Measurements from ENCODE around the gene FAM83G.

The FAM83G gene

DNA sequence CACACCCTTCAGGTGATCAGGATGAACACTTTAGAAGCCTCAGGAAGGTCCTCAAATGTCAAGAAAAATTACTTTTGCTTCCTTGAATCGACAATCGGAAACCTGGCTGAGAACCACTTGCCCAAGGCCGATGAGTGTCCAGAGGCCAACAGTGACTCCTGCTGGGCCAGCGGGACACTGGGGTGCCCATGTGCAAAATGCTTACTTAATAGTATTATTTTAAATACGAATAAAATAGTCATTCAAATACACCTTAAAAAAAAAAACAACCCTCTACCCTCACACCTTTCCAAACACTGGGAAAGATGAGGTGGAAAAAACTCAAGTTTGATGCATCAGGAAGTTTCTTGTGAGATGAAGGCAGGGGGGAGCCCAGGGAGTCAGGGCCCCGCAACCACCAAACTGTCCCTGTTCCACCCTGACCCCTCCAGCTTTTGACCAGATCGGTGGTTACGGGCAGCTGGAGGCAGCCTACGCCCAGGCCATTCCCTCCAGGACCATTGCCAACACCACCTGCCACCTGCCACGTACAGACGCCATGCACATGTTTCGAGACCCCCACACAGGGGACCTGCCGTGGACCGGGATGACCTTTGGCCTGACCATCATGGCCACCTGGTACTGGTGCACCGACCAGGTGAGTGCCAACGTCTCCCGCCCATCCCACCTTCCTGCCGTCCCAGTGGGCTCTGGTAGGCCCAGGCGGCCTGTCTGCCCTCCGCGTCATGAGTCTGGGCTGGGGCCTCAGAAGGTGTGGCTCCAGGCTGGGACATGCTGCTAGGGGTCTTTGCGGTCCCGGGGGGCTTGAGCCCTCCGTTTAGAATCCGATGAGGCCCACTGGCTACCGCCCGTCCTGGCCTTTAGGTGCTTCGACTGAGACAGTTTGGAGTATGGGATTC lies 33.7 kb downstream of the FAM83G start:
- DNase-seq (ENCODE audit: low read depth in 2 of 2, low spot score in 1 of 2), result no peak

DNA sequence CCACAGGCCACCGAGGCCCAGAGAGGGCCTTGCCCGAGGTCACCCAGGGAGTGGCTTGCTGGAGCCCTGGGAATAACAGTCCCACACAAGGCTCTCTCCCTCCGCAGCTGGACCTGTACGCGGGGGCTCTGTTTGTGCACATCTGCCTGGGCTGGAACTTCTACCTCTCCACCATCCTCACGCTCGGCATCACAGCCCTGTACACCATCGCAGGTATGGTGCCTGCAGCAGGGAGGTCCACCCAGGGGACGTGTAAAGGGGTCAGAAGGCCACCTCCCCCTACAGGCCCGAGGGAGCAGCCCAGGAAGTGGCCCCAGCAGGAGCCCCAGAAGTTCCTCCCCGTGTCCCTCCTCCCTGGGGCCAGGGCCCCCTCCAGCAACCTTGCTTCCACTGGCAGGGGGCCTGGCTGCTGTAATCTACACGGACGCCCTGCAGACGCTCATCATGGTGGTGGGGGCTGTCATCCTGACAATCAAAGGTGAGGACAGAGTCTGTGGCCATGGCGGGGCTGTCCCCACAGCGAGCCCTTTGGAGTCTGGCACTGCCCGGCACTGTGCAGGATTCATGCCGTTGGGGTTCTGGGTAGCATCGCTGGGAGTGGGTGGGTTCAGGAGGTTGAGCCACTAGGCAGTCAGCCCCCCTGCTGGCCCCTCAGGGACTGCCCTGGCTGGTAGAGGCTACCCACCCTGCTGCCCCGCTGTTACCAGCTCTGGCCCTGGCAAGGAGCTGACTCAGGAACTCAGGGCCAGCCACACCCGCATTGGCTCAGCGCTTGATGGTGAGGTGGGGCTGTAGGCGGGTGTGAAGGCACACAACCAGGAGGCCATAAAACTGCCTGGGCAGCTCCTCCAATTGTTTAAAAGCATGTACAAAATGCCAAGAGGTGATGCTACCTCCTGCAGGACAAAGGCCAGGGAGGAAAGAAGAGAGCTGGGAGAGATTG lies 35.3 kb downstream of the FAM83G start:
- DNase-seq (ENCODE audit: low read depth in 2 of 2, low spot score in 1 of 2), result no peak

DNA sequence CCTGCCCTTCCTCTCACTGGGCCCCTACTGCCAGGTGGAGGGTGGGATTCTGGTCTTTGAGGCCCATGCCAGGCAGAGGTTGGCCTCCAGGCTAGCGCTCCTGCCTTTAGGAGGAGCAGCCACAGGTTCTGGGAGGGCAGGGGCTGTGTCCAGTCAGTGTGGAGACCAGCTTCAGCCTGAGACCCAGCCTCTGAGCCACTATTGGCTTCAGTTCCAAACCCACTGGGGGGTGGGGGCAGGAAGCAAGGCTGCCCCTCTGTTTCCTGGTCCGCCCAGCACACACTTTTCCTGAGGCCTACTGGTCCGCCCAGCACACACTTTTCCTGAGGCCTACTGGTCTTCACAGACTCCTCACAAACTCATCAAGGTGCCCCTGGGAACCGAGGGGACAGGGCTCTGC lies 36.2 kb downstream of the FAM83G start:
- DNase-seq (ENCODE audit: low read depth in 2 of 2, low spot score in 1 of 2), result no peak

DNA sequence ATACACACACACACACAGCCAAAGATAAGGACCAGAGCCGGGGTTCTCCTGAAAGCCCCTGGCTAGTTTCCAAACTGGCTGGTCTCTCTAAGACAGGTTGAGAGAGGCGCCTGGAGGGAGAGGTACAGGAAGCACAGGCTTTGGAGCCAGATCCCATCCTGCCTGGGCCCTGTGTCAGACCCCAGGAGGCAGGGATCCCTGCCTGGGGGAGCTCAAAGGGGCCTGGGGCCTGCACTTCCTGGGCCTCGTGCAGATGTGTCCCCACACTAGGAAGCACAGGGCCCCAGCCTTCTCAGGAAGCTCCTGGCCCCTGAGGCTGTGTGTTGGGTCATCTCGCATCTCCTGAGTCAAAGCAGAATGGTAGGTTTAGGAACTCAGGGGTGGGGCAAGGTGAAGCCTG lies 36.6 kb downstream of the FAM83G start:
- no peak for DNase-seq (ENCODE audit: low read depth in 2 of 2, low spot score in 1 of 2)

DNA sequence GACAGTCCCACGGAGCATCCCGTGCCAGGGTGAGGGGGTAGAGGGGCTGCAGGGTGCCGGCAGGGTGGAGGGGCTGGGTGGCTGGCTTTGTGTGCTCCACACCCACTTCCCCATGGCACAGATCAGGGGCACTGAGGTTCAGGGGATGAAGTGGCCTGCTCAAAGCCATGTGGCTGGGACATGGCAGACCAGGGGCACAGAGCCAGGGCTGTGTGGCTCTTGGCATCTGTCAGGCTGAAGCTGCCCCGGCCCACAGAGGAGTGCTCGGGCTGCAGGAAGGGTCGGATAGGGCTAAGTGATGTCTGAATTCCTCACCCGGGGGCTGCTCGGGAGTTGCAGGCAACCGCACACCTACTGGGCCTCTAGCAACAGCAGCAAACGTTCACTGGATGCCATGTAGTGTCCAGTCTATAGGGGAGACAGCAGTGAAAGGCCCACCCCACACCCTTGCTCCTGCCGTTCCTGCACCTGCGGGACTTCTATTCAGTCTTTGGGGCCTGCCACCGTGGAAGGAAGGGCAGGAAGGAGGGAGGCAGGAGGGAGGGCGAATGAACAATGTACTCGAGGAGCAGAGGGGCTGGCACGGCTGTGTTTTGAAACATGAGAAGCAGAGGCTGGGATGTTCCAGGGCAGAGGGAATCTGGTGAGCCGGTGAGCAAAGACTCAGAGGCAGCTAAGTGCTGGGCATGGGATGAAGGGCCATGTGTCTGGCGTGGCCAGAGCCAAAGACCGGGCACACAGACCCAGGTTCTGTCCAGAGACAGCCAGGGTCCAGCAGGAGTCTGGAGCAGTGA lies 37.5 kb downstream of the FAM83G start:
- DNase-seq (ENCODE audit: low read depth in 2 of 2, low spot score in 1 of 2), result no peak

DNA sequence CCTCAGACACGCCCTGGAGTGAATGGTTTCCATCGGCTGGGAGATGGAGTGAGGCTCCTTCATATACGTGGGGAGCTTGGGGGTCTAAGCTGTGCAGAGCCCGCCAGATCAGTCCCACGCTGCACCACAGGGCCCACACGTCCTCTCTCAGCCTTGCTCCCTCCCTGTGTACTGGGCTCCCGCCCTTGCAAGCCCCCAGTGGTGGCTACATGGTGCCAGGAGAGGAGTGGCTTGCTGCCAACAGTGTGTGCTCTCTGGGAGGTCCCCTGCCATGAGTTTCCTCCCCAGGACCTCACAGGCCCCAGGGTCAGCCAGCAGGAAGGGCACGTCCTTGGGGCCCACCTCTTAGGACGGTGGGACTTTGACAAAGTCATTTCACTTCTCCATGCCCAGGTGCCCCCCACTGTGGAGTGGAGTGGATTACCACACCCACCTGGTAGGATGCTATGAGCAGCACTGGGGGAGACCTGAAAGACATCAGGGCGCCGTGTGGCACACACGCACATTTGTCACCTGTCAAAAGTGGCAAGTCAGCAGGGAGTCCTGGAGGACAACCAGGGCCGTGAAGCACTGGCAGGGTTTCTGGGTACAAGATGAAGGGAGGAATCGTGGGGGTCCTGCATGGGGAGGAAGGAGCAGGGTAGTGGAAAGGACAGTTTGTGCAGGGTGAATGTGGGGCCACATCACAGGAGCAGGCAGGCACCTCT lies 38.9 kb downstream of the FAM83G start:
- no peak for DNase-seq (ENCODE audit: low read depth in 2 of 2, low spot score in 1 of 2)

DNA sequence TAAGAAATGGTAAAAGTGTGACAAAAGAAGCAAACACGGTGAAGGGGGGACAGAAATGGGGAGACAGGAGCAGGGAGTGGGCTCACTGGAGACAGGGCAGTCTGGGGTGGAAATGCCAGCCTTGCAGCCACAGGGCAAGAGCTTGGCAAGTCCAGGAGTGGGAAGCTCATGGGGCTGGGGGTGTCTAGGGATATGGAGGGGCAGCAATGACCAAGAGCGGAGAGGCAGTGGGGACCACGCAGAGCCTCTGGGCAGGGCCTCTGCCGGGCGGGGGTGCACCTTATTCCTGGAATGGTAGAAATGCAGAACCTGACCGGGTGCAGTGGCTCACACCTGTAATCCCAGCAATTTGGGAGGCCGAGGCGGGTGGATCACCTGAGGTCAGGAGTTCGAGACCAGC lies 40.0 kb downstream of the FAM83G start:
- no peak for DNase-seq (ENCODE audit: low read depth in 2 of 2, low spot score in 1 of 2)

DNA sequence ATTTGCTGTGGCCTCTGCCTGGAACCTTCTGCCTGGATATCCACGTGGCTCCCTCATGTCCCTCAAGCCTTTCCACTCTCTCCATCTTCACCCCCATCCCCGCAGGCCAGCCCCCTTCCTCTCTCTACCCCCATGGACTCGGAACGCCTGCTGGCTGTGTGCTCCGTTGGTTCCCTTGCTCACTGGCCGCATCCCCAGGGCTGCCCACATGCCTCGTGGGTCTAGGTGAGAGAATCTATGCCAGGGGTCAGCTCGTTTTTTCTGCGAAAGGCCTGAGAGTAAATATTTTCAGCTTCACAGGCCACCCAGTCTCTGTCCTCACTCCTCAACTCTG lies 40.6 kb downstream of the FAM83G start:
- DNase-seq (ENCODE audit: low read depth in 2 of 2, low spot score in 1 of 2), result no peak

DNA sequence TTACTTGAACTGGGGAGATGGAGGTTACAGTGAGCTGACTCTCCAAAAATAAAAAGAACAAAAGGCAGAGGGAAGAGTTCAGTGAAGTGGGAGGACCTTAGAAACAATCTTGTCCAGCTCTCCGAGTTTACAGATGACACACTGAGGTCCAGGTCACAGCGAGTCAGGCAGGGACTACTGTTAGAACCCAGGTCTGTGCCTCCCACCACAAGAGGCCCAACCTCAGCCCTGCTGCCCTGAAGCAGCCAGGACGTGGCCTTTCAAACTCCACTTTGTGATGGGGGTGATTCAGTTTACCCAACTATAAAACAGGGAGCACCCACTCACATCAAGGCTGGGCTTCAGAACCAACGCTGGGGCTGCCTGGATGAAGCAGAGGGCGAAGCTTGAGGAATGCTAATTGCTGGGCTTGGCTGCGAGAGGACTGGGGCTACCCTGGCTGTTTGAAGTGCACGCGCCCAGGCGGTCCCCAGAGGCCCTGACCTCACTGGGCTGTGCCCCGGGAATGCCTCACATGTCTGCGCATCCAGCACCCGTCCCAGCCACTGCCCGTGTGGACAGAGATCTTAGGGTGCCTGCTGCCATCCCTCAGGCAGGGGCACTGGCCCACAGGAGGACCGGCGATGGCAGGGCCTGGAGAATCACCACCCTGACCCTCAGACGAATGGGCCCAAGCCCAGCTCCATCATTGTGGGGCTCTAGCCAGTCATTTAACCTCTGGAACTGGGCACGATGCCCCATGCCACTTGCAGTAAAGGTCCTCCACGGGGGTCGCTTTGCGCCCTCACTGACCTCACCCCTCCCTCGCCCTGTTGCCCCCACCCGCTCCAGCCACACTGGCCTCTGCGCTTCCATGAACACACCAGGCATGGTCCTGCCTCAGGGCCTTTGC lies 41.2 kb downstream of the FAM83G start:
- DNase-seq (ENCODE audit: low read depth in 2 of 2, low spot score in 1 of 2), result no peak

DNA sequence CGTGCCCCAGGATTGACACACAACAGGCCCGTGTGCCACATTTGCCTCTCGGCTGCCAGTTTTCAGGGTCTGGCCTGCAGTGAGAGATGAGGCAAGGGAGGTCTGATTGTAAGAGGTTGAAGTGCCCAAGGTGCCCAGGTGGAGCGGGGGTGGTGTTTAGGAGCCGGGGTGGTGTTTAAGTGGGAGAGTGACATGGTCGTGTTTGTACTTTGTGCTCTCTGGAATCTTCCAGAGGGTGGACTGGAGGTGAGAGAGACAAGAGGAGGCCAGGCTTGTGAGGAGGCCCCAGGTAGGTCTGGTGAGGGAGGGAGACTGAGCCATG lies 42.1 kb downstream of the FAM83G start:
- no peak for DNase-seq (ENCODE audit: low read depth in 2 of 2, low spot score in 1 of 2)

DNA sequence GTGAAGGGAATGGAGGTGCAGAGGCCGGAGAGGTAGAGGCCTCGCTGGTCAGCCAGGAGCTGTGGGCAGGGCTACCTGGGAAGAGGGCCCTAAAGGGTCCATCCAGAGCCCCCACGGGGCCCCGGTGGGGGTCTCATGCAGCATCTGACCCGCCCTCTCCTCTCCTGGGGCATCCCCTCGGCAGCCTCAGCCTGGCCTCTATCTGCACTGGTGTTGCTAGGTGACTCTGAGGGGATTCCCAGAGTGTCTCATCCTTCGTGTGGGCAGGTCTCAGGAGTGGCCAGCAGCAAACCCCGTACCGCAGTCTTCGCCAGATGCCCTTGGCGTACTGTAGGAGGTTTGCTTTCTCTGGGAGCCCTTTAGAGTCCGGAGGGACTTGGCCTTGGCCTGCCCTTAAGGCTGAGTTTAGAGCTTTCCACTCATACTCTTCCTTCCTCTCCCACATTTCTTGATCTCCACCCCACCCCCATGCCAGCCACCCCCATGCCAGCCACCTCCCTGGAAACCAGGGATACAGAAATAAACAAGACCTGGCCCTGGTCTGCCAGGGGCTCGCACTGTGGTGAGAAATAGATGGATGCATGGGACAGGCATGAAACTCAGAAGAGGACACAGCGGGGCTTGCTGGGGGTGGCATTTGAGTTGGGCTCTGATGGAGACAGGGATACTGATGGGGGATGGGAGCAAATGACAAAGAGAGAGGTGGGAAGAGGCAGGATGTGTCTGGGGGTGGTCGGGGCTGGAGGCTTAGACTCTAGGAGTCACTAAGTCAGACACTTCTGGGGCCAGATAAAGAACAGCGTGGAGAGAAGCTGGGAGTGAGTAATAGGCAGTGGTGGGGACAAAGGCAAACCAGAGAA lies 42.7 kb downstream of the FAM83G start:
- DNase-seq (ENCODE audit: low read depth in 2 of 2, low spot score in 1 of 2), result no peak

DNA sequence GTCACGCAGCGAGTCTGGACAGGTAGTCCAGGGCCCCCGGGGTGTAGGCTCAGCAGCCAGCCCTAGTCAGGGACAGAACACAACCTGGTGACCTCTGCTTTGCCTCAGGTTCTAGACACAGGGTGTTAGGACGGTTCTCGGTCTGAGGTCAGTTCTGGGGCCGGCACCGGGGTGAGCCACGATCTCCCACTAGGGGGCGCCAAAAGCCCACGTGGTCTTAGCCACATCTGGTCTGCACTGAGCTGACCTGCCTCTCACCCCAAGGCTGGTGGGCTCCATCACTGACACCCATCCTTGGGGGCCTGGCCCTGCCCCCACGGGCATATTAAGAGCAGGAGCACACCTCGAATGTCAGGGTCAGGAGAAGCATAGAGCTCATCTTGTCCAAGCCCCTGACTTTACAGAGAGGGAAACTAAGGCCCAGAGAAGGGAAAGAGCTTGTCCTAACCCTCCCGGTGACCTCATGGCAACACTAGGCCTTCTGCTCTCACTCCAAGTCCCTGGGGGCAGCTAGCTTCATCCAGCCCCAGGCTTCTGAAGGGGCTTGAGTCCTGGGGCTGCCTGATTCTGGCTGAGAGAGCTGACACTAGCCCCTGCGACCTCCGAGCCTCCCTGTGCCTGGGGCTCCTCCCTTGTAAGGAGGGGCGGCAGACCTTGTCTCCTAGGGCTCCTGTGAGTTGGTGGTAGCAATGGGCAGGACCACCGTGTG lies 43.6 kb downstream of the FAM83G start:
- DNase-seq (ENCODE audit: low read depth in 2 of 2, low spot score in 1 of 2), result peak; percentile 62 to 68

DNA sequence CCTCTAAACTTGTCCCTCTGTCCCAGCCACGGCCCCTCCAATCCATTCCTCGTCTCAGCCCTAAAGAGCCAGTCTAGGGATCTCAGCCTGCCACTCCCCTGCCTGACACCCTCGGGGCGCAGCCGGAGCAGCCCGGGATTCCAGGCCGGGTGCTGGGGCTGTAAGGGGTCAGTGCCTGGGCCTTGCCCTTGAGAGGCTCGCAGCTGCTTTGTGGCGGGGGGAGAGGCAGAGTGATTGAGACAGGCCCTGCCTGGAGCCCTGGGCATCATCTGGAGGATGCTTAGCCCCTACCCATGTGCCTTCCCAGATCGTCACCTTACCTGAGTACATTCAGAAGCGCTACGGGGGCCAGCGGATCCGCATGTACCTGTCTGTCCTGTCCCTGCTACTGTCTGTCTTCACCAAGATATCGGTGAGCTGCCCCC lies 44.3 kb downstream of the FAM83G start:
- DNase-seq (ENCODE audit: low read depth in 2 of 2, low spot score in 1 of 2), result no peak

DNA sequence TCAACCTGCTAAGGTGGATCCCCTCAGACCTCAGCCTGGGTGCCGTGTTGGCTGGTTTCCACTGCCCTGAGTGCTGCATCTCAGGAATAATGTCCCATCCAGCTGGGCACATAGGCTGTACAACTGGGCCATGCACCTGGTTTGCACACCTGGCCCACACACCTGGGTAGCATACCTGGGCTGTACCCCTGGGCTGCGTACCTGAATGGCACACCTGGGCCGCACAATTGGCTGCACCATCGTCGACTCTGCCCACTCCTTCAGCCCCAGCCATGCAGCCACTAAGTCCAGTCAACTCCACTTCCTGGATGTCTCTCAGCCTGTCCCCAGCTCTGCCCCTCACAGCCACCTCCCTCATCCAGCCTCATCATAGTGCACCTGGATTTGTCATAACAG lies 44.7 kb downstream of the FAM83G start:
- DNase-seq (ENCODE audit: low read depth in 2 of 2, low spot score in 1 of 2), result no peak

DNA sequence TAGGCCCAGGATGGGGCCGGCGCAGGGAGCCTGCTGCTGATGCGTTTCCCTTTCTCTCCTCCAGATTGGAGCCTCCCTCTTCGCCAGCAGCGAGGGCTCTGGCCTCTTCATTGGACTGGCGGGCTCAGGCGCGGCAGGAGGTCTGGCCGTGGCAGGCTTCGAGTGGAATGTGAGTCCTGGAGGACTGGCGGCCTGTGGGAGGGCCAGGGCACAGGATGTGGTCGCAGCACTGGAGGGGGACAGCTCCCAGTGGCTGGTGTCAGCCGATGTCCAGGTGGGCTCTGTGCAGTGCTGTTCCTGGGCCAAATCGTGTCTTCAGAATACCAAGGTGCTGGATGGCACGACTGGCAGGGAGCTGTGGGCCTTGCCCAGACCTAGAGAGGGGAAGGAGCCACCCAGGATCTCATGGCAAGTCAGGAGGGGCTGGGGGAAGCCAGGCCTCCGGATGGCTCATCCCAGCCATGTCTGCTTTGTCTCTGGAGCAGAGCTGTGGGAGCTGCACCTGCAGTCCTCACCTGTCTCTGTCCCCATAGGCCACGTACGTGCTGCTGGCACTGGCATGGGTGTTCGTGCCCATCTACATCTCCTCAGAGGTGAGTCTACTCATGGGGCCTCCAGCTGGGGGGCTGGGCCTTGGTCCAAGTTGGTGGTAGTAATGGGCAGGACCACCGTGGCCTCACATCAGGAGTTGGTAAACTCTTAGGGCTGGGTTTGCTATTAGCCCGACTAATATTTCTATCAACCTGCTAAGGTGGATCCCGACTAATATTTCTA lies 45.3 kb downstream of the FAM83G start:
- no peak for DNase-seq (ENCODE audit: low read depth in 2 of 2, low spot score in 1 of 2)

DNA sequence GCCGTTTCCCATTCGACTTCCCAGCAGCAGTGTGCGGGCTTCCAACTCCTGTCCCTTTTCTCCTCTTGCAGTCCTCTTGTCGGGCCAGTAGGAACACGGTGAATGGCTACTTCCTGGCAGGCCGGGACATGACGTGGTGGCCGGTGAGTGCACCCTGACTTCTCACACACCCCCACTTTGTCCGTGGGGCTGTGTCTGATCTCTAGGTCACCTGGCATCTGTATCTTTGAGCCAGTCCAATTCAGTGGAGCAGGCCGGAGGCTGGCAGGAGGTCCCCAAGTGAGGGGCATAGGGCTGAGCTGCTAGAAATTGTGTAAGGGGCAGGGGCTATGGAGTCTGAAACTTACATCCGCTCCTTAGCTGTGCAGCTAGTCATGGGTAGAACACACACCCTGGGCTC lies 46.0 kb downstream of the FAM83G start:
- DNase-seq (ENCODE audit: low read depth in 2 of 2, low spot score in 1 of 2), result no peak

DNA sequence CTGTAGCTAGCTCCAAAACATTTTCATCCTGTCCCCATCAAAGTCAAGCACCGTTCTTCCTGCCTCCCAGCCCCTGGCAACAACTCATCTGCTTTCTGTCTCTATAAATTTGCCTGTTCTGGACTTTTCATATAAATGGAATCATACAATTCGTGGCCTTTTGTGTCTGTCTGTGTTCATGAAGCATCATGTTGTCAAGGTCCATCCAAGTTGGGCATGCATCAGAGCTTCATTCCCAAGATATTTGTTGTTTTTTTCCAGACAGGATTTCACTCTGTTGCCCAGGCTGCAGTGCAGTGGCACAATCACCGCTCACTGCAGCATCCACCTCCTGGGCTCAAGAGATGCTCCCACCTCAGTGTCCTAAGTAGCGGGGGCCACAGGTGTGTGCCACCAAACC lies 46.7 kb downstream of the FAM83G start:
- DNase-seq (ENCODE audit: low read depth in 2 of 2, low spot score in 1 of 2), result no peak

DNA sequence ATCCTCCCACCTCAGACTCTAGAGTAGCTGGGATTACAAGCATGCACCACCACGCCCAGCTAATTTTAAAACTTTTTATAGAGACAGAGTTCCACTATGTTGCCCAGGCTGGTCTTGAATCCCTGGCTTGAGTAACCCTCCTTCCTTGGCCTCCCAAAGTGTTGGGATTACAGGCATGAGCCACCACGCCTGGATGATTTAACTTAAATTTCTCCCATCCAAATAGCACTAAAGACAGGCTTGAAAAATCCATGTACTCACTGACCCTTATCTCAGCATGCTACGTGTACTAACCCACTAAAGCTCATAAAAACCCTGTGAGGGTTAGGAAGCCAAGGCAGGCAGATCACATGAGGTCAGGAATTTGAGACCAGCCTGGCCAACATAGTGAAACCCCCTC lies 48.0 kb downstream of the FAM83G start:
- DNase-seq (ENCODE audit: low read depth in 2 of 2, low spot score in 1 of 2), result no peak
